Glutamatergic neuron (in vitro differentiated cells): ENCODE measurements around the gene ZNF630. TPM values are rescaled to one million over a fixed set of nuclear protein-coding genes. Genes with fewer than 3 reads are reported as not detected.

Experiments used
- total RNA-seq: library from RNA; stranded (reverse); fragmentation: NEBNext Ultra II Directional; extraction: Animal tissue kit (Norgen Biotek cat#: 25700); gene quantifications from one replicate; pipeline ENCODE4 v1.2.1, GENCODE V29; 2021; ENCODE audit not compliant: unreplicated experiment

The ZNF630 gene
- total RNA-seq, 1 donor from 2014 or later, result 2.8 TPM

Other genes with a start within 250 kb of the ZNF630 start
- 19.4 TPM for gene ZNF81, start 234.7 kb downstream of the ZNF630 start, total RNA-seq
- 7.8 TPM for gene ZNF182, start 67.7 kb downstream of the ZNF630 start, total RNA-seq
- gene SPACA5, start 64.7 kb downstream of the ZNF630 start, total RNA-seq, result not detected
- gene SPACA5B, start 59.0 kb upstream of the ZNF630 start, total RNA-seq, result not detected
- not detected for gene SSX5, start 125.2 kb upstream of the ZNF630 start, total RNA-seq
- not detected for gene SSX1, start 183.8 kb upstream of the ZNF630 start, total RNA-seq